ENCODE measurements around the gene LYPD4.
A peak's percentile ranks its signal among the peaks of the same experiment; 100 is the strongest.
"Not testable (repeated sequence)": the region's sequence is repeated elsewhere in the genome, so short reads cannot be mapped to it uniquely, and the experiment has no call there.

LYPD4 gene

DNA sequence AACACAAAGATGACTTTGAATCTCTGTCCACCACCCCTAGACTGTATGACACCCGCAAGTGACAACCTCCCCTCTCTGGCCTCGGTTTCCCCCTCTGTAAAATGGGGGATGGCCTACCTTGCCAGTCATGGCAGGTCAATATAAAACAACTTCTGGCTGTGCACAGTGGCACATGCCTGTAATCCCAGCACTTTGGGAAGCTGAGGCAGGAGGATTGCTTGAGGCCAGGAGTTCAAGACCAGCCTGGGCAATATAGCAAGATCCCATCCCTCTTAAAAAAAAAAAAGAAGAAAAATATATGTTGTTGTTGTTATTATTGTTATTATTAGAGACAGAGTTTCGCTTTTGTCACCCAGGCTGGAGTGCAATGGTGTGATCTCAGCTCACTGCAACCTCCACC, 31.5 kb upstream of the LYPD4 start:
- not testable (repeated sequence) for DNase-seq (ENCODE audit: low read depth, low spot score)

DNA sequence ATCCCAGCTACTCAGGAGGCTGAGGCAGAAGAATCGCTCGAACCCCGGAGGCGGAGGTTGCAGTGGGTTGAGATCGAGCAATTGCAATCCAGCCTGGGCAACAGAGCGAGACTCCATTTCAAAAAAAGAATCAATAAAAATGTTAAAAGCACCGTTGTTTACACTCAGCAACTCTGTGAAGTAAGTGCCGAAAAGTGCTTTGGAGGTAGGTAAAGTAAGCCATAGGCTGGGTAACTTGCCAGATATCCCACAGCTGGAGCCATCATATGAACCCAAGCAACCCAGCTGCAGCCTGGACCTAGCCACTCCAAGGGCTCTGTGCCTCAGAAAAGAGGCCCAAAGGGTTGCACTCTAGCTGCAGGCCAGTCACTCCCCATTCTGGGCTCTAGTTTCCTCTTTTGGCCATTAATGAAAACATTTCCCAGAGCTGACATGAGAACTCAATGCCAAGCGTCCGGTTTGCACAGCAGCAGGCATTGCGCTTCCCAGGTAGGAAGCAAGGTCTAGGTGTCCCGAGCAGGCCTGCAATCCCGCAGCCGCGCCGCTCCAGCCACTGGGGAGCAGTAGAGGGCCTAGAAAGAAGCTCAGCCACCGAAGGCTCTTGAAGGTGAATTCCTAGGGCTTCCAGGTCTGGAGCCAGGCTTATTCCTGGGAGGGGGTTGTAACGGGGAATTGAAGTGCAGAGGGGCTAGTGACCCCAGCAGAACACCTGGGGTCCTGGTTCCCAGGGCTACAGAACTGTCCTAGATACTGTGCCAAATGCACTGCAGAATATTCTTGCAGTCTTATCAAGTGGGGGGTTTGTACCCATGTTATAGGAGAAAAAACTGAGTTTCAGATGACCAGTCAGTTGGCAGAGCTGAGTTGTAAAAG, 28.5 kb upstream of the LYPD4 start:
- no peak for DNase-seq (ENCODE audit: low read depth, low spot score)

DNA sequence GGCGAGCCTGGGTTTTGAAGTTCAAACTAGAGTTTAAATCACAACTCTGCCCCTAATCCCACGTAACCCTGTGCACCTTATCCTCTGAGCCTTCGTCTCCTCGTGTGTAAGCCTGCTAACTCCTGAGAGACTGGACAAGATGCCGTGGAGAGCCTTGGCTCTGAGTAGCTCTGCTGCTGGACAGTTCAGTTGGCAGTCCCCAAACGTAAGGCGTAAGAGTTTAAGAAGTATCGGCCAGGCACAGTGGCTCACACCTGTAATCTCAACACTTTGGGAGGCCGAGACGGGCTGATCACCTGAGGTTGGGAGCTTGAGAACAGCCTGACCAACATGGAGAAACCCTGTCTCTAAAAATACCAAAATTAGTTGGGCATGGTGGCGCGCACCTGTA, 27.9 kb upstream of the LYPD4 start:
- DNase-seq (ENCODE audit: low read depth, low spot score): no peak

DNA sequence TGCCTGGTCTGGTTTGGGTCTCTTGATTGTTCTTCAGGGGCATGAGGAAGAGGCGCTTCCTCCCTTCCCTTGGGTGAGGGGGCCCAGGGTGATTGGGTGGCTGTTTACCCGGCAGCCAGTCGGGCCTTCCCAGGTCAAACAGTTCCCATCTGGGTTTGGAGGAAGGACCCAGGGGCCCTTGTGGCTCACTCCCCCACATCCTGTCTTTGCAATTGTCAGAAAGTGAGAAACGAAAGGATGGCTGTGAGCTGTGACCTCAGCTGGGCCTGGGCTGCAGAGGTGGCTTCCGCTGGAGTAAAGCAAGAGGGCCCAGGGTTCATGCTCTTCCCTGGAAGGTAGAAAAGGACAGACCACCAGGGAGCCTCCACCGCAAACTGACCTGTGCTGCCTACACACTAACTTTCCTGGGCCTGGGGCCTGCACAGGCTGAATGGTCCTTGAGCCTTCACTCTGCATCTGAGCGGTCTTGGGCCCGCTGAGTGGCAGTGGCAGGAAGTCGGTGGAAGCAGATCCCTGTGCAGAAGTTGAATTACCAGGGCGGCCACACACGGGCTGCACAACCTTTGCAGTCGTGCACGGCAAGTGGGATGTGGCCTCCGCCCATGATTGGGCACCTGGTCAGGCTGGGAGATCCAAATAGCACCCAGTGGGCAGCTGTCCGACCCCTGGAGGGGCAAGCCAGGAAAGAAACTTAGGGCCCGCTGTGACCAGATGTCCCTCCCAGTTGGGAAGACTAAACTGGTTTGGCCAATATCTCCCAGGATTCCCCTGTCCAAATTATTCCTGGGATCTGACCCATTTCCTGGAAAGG, 27.3 kb upstream of the LYPD4 start:
- no peak for DNase-seq (ENCODE audit: low read depth, low spot score)

DNA sequence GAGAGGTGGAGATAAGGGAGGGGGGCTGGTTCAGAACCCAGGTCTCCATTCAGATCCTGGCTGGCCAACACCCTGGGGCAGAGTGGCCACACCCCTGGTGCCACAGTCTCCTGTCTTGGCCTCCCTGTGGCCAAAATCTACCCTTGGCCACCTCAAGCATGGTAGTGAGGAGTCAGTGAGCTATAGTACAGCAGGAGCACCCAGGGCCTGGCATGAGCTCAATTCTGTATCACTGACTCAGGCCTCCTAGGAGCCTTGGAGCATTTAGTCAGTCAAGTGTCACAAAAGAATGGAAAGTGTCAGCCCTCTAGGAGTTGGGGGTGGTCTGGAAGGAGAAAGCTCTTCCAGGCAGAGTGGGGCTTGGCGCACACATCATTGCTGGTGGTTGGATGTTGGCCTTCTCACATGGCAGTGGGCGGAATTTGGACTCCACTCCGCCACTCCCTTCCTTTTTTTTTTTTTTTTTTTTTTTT, 26.0 kb upstream of the LYPD4 start:
- DNase-seq (ENCODE audit: low read depth, low spot score): no peak

DNA sequence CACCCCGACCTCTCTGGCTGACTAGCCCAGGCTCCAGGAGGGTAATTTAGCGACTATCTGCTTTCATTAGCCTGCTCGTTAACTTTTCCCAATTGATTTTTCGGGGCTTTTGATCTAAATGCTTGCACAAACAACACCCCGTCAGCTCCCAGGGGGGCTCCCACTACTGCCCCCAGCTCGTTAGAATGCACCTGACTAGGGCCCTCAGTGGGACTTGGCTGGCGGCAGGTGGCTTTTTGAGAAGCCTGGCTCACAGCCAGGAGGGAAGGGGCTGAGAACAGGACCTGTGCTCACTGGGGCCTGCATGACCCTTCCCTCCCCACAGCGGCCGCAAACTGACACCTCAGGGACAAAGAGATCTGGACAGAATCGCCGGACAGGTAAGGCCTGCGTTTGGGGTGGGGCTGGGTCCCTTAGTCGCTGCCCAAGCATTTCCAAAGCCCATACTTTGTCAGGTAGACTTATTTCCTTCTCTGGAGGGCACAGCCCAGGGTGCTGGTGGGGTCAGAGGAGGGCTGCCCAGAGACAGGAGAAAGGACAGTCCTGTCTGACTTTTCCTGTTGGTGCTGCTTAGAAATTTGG, 25.0 kb upstream of the LYPD4 start:
- DNase-seq (ENCODE audit: low read depth, low spot score): no peak

DNA sequence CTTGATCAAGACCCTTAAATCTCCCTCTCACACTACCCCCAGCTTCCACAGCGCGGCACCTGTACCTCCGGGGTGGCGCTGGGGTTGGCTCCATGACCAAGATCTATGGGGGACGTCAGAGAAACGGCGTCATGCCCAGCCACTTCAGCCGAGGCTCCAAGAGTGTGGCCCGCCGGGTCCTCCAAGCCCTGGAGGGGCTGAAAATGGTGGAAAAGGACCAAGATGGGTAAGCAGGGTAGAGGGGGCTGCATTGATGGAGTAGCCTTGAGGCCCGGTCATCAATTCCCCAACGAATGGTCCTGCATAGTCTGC, 24.5 kb upstream of the LYPD4 start:
- DNase-seq (ENCODE audit: low read depth, low spot score): no peak

DNA sequence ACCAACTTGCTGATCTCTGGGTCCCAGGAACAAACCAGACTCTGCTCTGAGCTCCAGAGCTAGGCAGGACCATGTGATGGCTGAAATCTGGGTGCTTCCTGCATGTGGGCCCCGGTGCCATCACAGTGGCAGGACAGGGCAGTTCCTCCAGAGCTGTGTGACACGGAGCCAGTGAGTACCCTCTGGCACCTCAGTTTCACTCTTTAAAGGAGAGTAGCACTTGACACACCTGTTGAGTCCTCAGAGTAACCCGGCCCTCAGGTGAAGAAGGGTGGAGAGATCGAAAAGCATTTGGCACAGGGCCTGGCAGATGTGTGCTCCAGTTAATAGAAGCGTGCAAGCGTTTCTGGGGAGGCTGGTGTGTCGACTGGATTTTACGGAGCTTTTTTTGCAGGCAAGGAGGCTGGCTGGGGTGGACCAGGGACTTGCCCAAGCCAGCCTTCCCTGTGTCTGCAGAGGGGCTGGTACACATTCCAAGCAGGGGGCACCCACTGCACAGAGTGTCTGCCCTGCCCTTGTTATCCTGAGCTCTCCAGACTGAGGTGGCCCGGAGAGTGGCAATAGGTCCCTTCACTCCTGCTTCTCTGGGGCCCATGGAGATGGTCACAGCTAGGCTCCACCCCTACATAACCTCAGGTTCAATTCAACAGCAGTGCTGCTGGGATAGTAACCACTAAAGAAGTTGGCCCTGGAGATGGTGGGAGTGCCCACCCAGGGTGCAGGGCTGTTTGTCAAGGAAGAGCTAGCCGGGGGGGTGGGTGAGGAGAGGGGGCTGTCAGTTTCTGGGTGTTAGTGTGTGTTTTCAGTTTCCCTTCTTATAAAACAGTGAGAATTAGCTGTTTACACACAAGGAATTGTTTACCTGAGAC, 23.9 kb upstream of the LYPD4 start:
- no peak for DNase-seq (ENCODE audit: low read depth, low spot score)

DNA sequence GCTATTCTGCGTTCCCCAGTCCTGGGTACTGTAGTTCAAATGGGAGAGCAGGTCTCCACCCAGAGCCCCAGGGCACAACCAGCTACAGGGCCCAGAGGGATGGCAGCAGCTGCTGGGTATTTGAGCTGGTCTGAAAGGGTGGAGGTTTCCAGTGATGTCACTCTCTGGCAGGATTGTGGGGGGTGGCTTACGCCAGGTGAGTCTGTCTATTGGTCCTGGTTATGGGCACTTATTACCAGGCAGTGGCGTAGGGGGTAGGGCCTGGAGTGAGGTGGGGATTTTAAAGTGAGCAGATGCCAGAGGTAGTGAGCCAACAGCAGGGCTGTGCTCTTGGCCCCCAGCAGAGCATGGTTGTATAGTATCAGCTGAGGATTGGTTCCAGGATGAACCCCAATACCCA, 21.8 kb upstream of the LYPD4 start:
- no peak for DNase-seq (ENCODE audit: low read depth, low spot score)

DNA sequence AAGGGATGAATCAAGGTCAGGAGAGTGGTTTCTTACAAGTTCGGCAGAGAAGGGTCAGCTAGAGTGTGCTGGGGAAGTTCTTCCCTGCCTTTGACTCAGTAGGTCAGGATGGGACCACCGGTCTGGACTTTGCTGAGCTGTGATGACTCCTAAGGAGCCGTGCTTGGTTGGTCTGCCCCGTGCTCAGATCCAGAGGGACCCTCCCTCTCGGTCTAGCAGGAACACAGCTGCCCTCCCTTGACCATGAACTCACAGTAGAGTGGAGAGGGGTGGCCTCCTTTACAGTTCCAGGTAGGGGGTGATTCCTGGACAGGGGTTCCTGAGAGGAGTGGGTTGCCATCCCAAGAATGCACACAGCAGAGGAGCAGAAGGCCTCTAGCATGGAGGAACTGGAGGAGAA, 19.9 kb upstream of the LYPD4 start:
- DNase-seq (ENCODE audit: low read depth, low spot score): no peak

DNA sequence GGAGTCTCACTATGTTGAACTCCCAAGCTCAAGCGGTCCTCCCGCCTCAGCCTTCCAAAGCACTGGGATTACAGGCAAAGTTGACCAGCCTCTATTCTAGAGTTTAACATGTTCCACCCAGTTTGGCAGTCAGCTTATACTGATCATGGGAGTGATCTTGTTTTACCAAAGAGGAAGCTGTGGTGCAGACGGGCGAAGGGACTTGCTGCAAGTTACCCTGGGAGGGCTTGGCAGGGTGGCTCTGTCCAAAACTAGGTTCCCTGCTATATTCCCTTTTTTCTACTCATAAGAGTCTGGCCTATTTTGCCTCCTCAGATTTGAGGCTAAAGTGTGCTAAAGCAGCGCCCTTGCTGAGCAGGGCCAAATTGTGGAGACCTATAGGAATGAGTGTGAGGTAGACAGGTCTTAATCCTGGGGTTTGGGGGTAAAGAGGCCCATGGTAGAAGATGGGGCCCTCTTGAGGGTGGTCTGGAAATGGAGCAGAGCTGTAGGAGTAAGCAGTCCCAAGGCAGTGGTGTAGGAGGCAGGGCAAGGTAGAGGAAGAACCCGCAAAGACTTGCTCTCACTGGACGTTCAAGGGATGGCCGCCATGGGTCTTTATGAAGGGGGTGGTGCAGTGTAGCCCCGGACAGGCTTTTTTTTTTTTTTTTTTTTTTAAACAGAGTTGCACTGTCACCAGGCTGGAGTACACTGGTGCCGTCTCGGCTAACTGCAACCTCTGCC, 18.9 kb upstream of the LYPD4 start:
- no peak for DNase-seq (ENCODE audit: low read depth, low spot score)

DNA sequence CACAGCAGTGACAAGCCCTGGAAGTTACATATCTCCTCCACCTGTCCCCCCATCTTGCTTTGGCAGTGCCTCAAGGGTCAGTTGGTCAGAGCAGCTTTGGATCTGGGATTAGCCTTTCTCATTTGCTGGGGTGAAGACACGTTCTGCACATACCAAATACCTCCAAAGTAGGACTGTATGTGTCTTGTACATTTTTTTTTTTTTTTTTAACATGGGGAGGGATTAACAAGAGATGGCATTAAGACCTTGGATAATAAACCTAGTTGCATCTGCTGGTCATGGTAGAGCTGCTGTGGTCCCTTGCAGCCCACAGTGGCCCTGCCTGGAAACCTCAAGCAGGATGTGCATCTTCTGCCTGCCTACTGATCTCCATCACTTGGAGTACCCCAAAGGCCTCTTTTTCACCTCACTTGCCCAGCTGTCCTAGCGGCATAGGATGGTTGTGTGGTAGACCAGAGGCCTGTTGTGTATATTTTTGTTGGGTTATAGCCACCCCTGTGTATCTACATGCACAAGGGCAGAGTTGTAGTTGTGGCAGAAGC, 18.0 kb upstream of the LYPD4 start:
- DNase-seq (ENCODE audit: low read depth, low spot score): no peak

DNA sequence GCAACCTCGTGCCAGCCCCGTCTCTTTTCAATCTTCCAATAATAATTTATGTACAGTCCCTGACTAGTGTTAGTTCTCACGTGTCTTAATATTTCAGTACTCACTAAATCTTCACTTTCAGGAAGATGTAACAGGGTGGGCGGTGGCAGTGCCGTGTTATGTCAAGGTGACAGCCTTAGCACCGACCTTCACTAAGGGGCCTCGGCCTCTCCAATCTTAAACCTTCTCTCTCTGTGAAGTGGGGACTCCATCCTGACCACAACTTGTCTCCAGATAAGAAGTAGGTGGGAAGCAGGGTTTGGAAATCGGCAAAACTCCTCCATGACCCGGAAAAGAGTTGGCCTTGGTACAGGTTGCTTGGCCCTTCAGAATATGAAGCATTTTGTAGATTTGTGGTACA, 17.4 kb upstream of the LYPD4 start:
- no peak for DNase-seq (ENCODE audit: low read depth, low spot score)

DNA sequence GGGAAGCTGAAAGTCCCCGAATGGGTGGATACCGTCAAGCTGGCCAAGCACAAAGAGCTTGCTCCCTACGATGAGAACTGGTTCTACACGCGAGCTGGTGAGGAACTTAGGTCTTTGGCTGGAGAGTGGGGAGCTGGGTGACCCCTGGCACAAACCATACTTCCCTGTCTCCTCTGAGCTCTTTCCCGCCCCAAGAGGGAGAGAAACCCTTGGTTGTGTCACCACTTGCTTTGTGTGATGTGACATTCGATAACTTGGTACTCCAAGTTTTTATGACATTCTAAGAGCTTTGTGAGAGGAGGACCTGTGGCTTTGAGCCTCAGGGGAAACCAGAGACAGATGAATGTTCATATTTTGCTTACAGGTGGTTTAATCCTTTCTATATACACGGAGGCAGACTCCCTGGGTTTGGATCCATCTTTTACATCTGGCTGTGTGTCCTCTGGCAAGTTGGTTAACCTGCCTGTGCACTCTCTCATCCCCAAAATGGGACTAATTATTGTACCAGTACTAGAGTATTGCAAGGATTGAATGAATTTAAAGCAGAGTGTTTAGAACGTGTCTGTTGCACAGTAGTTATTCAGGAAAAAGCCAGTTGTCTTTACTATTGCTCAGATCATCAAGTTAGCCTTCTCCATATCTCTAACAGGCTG, 16.8 kb upstream of the LYPD4 start:
- DNase-seq (ENCODE audit: low read depth, low spot score): no peak

DNA sequence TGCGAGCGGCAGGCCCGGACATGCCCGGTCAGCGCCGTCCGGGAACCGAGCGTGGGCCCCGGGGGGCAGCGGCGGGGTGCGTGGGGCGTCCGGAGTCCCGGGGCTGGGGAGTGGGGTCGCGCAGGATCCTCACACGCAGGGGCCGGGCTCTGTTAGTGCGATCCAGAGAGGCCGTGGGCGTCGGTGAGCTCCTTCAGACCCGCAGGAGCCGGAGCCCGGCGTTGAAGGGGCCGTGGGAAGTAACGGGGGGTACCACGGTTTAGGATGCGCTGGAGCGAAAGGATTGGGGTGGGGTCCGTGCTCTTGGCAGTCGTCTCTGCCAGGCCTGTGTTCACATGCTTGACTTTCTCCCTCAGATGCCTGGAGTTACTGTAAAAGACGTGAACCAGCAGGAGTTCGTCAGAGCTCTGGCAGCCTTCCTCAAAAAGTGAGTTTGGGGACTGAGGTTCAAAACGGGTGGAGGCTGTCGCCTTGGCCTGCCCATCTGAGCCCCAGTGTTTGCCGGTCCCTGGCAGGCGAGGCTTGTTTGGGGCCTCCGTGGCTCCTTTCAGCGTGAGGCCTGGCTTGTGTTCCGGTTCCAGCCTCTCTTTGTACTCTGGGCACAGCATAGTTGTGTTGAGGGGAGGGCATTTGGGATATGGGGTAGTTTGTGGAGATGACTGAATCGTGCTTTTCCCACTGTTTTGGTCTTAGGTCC, 16.1 kb upstream of the LYPD4 start:
- DNase-seq (ENCODE audit: low read depth, low spot score): no peak

DNA sequence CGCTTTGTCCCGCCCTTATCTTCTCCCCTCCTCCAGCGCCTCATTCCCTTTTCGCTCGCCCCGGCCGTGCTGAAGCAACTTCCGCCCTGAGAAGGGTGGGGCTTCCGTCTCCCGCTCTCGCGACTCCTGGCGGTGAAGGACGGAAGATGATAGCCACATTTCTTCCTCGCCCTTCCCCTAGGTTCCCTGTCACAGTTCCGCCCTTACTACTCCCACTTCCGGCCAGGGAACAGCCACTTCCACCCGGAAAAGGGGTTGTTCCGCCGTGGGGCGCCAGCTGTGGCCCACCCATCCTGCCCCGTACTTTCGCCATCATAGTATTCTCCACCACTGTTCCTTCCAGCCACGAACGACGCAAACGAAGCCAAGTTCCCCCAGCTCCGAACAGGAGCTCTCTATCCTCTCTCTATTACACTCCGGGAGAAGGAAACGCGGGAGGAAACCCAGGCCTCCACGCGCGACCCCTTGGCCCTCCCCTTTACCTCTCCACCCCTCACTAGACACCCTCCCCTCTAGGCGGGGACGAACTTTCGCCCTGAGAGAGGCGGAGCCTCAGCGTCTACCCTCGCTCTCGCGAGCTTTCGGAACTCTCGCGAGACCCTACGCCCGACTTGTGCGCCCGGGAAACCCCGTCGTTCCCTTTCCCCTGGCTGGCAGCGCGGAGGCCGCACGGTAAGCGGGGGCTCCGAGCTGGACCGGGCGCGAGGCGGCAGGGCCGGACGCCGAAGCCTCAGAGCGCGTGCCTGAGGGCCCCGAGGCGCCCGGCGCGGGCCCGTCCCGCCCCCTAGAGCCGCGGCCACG, 15.3 kb upstream of the LYPD4 start, which contains the start of gene RPS19:
RPS19 (plus strand) TSS at position 638 of the 801 bp plus-strand sequence. CDS start 520 bp downstream, outside the sequence.
- DNase-seq (ENCODE audit: low read depth, low spot score): peak; percentile 96

DNA sequence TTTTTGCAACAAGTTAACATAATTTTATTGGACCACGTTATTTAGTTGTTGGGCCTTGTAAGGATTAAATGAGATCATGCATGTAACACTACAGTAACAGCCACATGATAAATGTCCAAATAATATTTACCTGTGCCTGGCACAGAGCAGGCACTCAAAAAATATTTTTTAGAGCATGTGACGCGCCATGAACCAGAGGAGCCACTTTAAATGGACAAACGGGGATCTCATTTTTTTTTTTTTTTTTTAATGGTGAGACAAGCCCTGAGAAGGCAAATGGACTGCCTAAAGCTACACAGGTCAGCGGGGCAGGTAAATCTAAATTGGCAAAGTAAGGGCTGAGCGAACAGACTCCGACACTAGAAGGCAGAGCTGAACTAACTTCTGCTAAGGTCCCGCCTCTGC, 14.7 kb upstream of the LYPD4 start:
- DNase-seq (ENCODE audit: low read depth, low spot score): no peak

DNA sequence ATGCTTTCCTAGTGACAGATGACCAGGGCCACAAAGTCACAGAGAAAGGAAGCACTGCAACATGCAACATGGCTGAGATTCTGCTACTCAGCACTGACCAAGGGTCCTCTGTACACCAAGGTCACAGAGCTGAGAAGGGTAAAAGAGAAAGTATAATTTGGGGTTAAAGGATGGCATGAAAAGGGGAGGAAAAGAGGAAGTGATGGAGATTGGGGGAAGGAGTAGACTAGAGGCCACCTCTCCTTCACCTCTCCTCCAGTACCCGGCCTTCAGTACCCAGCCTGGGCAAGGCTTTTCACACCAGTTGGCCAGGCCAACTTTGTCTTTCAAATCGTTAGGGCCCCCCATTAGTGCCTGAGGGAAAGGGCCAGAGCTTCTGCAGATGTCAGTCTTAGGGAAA, 9.3 kb upstream of the LYPD4 start:
- DNase-seq (ENCODE audit: low read depth, low spot score): no peak

DNA sequence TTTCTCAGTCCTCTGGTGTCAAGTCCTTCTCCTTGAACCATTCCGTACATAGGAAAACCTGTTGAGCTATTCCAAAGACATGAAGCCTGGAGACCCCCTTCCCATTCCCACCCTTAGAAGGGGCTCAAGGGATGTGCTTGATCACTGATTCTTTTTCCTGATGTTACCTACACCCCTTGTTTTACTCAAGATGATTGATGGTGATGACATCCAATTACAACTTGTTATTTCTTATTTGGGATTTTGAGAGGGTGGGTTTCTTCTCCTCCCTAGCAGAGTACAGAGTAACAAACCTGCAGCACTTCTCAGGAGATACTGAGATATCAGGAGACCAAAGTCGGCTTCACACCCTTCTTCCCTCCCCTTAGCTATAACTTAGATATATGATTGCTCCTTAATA, 8.9 kb upstream of the LYPD4 start:
- DNase-seq (ENCODE audit: low read depth, low spot score): no peak

Measured in smooth muscle cell of the brain vasculature (primary cell).